Bronchial epithelial cell (primary cell): ENCODE results near the gene POP7. TPM values are rescaled to one million over a fixed set of nuclear protein-coding genes. Genes with fewer than 3 reads are reported as not detected.

Experiments used
- DNase-seq: peaks from one replicate; pipeline ENCODE4 v3.0.0-alpha.2; 2010; ENCODE audit warnings: low read depth
- FAIRE-seq: peaks from 2 replicates; lab custom pipeline; 2011; peaks lifted over from hg19 to GRCh38; lab: Jason Lieb, UNC
- H3K27me3 ChIP-seq: 2 replicates; pipeline ENCODE4 v1.5.1; 2011; ENCODE audit warnings: low read length; ENCODE audit not compliant: control insufficient read depth, insufficient read depth
- H3K36me3 ChIP-seq: 2 replicates; pipeline ENCODE4 v1.5.1; 2011; ENCODE audit warnings: low read length; ENCODE audit not compliant: control insufficient read depth, insufficient read depth
- H3K4me3 ChIP-seq: 2 replicates; pipeline ENCODE4 v1.5.1; 2011; ENCODE audit warnings: mild to moderate bottlenecking, low read depth, low read length, control low read depth
- total RNA-seq: library from RNA; depleted of rRNA; stranded (reverse); fragments of >200 nt; gene quantifications from 2 replicates; pipeline ENCODE4 v1.2.1, GENCODE V29; 2014
- TF ChIP-seq, protein P1 (sequence below): IDR thresholded peaks from 2 replicates; pipeline ENCODE4 v1.5.1; 2011; ENCODE audit warnings: mild to moderate bottlenecking, moderate library complexity, low read length, control low read depth, inconsistent platforms; ENCODE audit not compliant: insufficient read depth, severe bottlenecking

The POP7 gene
- total RNA-seq, 1 donor from 2014 or later = 40.8 TPM

DNA sequence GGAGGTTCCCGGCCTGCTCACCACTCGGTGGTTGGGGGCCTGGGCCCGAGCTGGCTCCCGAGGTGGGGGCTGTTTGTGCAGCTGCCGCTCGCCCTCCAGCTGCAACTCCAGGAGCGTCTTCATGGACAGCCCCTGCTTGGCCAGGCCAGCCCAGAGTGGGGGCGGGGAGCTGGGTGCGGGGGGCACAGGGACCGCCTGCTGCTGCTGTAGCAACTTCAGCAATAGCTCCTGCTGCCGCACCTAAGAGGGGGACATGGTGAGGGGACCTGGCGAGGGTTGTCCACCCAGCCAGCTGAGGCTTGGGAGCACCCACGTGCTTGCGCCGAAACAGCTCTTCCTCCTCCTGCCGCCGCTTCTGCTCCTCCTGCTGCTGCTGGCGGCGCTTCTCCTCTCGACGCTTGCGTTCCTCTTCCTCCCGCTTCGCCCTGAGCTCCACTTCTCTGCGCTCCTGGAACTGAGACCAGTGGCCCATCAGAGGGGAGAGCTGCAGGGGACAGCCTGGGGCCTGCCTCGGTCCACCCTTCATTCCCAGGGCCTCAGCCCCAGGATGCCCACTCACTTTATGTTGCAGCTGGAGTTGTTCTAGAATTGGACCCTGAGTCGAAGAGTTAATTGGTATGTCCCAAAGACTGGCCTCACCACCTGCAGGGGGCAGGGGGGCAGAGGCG lies 22.8 kb upstream of the POP7 start:
- TF ChIP-seq, protein P1, sequence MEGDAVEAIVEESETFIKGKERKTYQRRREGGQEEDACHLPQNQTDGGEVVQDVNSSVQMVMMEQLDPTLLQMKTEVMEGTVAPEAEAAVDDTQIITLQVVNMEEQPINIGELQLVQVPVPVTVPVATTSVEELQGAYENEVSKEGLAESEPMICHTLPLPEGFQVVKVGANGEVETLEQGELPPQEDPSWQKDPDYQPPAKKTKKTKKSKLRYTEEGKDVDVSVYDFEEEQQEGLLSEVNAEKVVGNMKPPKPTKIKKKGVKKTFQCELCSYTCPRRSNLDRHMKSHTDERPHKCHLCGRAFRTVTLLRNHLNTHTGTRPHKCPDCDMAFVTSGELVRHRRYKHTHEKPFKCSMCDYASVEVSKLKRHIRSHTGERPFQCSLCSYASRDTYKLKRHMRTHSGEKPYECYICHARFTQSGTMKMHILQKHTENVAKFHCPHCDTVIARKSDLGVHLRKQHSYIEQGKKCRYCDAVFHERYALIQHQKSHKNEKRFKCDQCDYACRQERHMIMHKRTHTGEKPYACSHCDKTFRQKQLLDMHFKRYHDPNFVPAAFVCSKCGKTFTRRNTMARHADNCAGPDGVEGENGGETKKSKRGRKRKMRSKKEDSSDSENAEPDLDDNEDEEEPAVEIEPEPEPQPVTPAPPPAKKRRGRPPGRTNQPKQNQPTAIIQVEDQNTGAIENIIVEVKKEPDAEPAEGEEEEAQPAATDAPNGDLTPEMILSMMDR = no peak
- Histone ChIP-seq H3K36me3 (peaks cover 32% of the 10 kb centered on the region), H3K27me3 (no peaks in the 10 kb centered on the region), H3K4me3 (no peak overlapping the region)
- FAIRE-seq (no peak), DNase-seq (no peak)

DNA sequence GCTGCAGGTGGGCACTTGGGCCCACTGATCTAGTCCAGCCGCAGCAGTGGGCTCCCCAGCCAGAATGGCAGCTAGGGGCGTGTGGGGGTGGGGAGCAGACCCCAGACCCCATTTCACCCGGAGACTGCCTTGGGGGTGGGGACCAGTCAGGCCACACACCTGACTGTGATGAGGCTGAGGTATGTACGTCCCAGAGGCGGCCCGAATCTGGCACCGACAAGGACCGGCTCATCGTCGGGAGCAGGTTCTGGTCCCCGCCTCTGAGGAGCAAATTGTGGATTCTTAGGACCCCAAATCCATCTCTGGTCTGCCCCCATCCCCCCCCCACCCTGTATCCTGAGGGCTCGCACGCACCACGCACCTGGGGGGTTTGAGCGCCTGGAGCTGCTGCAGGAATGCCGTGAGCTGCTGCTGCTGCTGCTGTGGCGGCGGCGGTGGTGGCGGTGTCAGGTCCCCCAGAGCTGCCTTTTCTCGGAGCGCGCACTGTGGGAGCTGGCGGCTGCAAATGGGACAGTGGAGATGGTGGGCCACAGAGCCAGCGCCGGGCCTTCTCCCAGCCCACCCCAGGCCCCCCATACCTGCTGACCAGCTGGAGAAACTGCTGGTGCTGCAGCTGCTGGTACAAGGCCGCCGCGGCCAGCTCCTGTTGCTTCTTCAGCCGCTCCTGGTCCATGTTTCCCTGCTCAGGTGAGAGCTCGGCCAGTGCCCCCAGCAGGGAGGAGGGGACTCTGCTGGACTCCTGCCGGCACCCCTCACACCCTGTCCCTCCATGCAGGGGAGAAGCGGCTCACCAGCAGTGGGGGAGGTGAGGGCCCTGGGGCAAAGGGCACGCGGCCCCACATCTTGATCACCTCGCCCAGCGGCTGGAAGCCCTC lies 22.0 kb upstream of the POP7 start:
- TF ChIP-seq, protein P1 = no peak
- peaks cover 35% of the 10 kb centered on the region for H3K36me3 ChIP-seq
- FAIRE-seq (no peak), DNase-seq (no peak)
- H3K27me3 ChIP-seq = no peaks in the 10 kb centered on the region
- no peak overlapping the region for H3K4me3 ChIP-seq

DNA sequence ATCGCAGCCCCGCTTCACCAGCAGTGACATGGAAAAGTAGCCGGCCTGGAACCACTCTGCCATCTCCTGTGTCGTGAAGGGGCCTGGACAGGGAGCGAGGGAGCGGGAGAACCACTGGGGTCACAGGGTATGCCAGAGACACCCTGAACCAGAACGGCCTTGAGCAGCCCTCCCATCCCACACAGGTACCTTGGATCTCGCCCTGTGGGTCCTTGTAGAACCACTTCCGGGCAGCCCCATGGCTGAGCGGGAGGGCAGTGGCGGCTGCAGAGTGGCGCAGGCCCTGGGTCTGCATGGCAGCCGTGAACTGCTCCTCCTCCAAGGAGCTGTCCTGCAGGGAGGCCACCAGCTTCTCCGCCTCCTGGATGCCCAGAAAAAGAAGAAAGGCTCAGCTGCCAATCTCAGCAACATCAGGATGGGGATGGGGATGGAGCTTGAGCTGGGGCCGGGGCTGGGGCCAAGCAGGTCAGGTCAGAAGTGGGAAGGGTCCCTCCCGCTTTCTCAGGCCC lies 21.3 kb upstream of the POP7 start:
- Histone ChIP-seq H3K27me3 (no peaks in the 10 kb centered on the region), H3K4me3 (no peak overlapping the region), H3K36me3 (peaks cover 37% of the 10 kb centered on the region)
- FAIRE-seq (no peak), DNase-seq (no peak)
- TF ChIP-seq, protein P1 = no peak

DNA sequence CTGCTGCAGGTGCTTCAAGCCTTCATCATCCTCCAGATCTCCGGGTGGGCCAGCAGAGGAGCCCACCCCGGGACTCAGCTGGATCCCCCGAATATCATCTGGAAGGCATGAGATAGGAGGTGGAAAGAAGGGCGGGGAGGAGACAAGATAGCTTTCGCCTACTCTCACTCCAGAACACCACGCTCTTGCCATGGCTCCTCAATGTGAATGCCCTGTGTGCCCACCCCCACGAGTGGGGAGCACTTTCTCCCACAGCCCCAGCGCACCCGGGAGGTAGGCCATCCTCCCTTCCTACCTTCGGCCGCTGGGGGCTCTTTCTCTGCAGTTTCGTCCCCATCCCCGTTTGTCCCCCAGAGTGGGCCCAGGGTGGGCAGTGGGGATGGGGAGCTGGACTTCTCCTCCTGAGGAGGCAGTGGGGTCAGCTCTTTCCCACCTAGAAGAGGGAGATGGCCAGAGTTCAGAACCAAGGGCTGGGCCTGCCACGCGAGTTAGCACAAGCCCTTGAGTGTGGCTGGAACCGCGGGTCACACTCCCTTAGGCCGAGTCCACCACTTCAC lies 20.8 kb upstream of the POP7 start:
- H3K4me3 ChIP-seq = no peak overlapping the region
- no peak for FAIRE-seq
- peaks cover 37% of the 10 kb centered on the region for H3K36me3 ChIP-seq
- no peaks in the 10 kb centered on the region for H3K27me3 ChIP-seq
- DNase-seq = no peak
- TF ChIP-seq, protein P1 = no peak

DNA sequence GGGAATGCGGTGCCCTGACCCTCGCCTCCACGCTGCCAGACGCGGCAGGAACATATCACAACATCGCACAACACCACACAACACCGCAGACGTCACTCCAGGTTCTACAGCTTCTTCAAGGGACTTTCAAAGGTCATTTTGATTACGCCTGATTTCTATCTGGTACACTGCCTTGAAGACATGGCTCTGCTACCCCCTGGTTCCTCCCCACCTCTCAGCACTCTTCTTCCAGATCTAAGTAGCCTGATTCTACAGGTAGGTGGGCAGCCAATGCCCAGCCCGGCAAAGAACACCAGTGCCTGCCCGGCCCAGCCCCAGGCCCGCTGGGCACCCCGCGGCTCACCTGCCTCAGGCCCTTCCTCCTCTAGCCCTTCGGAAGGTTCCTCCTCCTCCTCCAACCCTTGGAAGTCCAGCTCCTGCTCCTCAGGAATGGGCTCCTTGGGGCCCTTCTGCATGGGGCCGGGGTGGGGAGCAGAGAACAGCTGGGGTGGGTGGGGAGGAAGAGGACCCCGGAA lies 20.2 kb upstream of the POP7 start:
- no peak for DNase-seq
- TF ChIP-seq, protein P1 = no peak
- no peak overlapping the region for H3K4me3 ChIP-seq
- FAIRE-seq = no peak
- H3K36me3 ChIP-seq = peaks cover 38% of the 10 kb centered on the region
- no peaks in the 10 kb centered on the region for H3K27me3 ChIP-seq
